NCI-H2196 (cell line): ENCODE data around the gene CCDC85C.

Experiments used
- DNase-seq: peaks from one replicate; lab custom pipeline; 2025; ENCODE audit not compliant: unreplicated experiment; lab: John Stamatoyannopoulos, UW

Gene CCDC85C

DNA sequence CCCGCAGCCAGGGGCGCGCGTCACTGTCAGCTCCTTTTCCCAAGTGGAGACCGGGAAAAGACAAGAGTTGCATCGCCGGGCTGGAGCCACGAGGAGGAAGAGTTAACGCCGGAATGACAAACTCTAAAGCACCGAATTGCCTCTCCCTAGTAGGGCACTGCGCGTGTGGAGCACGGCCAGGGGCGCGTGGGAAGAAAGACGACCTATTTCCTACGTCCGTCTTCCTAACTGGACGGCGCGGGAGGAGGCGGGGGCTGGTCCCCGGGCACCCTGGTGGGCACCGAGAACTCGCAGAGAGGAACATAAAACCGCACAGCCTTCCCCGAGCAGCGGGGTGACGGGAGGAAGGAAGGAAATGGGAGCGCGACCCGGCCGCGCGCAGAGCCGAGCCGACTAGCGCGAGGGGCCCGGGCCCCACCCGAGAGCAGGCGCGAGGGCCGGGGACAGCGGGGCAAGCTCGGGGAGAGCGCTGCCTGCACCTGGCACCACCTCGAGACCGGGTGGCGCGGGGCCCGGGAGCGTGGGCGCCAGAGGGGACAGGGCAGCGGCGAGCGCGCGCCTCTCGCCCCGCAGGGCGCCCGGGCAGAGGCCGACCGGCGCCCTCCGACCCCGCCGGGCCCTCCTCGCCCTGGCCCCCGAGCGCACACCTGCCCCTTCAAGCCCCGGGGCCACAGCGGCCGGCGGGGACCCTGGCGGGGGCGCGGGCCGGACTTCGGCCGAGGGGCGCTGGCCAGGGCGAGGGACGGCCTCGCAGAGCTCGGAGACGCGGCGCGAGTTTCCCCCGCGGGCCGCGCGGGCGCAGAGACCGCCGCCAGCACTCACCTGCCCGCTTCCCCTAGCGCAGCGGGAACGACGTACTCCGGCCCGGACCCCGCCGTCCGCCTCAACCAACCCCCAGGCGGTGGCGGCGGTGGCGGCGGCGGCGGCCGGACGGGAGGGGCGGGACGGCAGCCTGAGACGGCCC lies 123.8 kb downstream of the CCDC85C start, which contains the start of gene SETD3:
TSS of gene SETD3 (minus strand) at position 954 of the 964 bp plus-strand sequence. CDS start 15,054 bp downstream, outside the sequence.
- DNase-seq = no peak

DNA sequence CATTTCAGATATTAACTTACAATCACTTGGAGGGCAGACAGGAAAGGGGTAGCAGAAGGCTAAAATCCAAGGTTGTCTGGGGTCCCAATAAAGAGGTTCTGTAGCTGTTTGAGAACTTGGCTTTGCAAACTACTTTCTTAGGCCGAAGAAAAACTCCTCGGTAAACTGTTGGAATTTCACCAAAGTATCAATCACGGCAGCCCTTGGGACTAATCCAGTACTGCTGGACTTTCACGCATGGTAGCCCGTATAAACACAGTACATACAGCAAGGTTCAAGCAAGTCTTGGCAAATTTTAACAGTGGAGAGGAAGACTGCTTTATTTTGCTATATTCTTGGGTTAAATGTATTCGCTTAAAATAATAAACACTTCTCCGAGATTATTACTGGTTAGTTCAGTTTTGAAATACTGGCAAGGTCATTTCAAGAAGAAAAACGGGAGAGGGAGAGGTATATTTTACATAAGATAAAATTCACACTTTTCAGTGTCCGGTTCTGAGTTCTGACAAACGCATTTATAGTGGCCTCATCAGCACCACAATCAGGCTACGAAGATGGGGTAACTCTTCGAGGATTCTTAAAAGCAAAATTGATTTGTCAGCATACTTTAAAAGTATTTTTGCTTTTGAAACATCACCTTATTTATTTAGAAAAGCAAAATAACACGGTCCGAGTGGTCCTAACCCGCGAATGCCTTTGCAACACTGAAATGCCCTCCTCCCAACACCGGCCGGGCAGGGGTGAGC lies 124.7 kb downstream of the CCDC85C start:
- no peak for DNase-seq

DNA sequence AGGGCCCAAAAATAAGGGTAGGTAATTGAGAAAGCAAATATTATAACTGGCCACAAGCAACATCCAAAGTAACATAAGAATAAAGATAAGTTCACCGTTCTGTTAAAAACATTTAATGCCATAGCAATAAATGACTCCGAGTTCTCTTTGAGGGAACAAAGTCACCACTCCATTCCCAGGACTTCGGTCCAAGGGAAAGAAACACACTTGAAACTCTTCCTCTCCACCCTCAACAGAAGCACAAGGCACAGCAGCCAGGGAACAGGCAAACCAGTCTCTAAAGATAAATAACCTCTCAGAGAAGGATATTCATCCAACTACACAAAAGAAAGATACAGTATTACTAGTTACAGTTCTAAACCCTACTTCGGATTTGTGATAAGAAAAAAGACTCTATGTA lies 125.9 kb downstream of the CCDC85C start:
- DNase-seq = no peak

DNA sequence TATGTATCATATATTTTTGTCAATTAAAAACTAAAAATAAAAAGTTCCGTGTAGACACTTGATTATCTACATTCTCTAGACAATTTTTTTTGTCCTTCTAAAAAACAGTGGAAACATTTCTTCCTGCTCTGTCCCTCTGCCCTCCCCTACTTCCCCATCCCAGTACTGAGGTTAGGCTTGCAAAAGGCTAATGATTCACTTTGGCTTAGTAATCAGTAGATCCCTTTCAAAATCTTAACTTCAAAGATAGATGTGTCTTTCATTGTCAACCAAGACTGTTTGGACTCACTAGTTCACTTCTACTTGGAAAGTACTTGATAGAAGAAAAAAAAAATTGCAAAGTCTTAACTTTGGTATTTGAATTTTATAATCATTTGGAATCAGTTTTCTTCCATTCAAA lies 127.1 kb downstream of the CCDC85C start:
- DNase-seq = no peak

DNA sequence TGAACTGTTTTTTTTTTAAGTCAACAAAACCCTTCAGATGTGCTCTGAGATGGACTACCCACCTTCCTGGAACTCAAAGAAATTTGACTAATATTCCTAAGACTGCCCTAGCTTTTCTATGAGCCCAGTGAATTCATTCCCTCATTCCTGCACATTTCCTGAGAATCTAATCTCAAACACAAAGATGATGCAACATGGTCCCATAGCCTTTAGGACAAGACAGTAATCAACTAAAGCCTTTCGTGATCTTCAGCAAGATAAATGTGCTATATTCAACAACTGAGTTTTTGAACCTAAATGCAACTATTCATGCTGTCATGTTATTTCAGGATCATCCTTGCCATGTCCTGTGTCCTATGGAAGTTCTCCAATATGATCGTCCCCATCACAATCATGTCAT lies 128.3 kb downstream of the CCDC85C start:
- no peak for DNase-seq

DNA sequence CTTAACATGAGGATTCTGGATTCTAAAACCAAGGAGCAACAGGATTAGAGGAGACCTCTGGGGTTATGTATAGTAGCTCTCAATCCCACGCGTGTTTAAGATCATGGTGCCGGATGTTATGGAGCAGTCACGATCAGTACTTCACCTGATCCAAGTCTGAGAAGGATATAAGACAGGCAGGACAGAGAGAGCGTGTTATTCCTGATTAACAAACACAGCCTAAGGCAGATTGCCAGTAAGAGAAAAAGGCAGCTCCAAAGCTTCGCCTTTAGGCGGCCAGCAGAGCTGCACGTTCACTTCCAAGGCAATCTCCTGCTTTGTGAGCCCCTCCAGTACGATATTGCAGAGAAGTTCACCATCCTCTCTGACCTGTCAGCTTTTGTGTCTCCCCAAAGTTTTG lies 128.8 kb downstream of the CCDC85C start:
- DNase-seq = no peak

DNA sequence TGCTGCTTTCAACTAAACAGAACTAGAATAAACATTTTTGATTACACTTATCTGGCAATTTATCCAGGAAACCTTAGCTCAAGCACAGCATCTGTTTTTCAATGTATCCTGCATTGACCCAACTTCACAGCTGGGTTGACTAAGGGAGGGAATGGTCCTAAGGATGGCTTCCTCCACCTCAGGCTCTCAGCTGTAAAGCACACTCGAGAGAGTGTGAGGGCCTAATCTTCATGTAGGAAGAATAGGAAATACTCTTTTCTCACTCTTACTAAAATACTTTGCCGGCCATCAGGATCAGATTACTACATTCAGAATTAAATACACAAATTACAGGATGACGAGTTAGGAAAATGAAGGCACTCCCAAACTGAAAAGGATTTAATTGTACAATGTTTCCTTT lies 130.5 kb downstream of the CCDC85C start:
- no peak for DNase-seq

DNA sequence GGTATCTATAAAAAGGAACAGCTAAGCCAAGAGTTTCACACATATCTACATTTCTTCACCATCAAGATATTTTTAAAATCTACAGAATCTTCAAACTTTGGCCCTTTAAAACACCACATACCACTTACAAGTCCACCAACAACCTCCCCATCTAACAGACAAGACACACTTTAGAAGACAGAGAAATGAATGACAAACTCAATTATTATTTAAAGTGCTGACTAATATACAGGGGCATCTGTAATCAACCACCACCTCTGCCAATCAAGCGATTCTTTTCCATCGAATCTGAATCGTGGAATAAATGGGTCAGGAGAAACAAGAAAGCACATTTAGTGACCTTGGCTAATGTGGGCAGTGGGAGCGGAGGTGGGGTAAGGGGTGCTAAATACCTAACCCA lies 131.1 kb downstream of the CCDC85C start:
- no peak for DNase-seq

DNA sequence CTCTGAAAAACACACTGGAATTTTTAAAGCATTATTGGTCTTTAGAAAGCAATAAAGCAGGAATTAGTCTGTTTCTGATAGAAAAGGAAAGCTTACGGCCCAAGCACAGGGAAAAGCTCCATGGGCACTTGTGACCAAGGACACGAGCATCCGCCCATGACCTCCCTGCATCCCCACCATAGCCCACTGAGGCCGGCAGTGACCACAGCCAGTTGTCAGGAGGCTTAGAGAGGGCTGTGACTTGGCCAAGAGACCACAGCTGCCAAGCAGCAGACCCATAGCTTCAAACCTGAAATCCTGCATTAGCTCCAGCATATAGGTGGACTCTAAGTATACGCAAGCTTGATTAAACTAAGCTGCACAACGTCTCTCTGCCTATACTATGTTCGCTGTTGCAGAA lies 132.3 kb downstream of the CCDC85C start:
- DNase-seq = no peak

DNA sequence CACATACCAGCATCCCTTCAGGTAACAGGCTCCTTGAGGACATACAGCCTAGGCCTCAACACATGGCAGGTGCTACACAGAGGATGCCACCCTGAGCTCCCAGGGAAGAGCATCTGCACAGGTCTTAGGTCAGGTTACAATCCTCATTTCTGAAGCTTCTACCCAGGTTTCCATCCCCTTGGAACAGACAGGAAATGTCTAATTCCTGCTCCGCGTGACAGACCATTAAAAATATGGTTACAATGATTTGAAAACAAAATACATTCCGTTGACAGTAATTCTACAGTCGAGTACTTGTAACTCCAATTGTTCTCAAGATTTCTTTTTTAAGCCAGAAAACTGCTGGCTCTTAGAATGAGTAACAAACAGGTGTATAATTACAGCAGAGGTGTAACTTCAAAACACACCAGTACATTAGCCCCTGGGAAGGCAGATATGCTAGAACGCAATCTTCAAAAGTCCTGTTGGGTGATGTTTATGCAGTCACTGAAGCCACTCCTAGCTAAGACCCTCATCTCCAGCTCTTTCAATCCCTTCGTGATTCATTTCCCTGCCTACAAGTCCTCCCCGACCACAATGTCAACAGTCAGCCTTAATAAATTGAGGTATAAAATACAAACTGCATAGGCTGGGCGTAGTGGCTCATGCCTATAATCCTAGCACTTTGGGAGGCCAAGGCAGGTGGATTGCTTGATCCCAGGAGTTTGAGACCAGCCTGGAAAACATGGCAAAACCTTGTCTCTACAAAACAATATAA lies 135.0 kb downstream of the CCDC85C start:
- no peak for DNase-seq

DNA sequence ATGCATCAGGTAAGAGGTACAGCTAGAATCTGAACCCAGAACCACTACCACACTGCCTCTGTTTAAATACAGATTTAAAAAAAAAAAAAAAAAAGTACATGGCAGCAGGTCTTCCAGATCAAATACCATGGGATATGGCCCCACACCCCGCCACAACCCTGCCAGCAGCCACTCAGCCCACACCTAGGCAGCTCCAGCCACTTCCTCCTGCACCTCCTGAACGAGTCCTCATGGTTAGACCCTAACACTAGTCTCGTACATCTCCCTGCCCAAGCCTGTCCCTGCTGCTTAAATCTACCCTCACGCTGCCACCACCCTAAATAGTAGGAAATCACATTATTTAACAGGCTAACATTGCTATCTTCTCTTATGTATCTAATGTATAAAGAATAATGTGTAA lies 135.9 kb downstream of the CCDC85C start:
- no peak for DNase-seq

DNA sequence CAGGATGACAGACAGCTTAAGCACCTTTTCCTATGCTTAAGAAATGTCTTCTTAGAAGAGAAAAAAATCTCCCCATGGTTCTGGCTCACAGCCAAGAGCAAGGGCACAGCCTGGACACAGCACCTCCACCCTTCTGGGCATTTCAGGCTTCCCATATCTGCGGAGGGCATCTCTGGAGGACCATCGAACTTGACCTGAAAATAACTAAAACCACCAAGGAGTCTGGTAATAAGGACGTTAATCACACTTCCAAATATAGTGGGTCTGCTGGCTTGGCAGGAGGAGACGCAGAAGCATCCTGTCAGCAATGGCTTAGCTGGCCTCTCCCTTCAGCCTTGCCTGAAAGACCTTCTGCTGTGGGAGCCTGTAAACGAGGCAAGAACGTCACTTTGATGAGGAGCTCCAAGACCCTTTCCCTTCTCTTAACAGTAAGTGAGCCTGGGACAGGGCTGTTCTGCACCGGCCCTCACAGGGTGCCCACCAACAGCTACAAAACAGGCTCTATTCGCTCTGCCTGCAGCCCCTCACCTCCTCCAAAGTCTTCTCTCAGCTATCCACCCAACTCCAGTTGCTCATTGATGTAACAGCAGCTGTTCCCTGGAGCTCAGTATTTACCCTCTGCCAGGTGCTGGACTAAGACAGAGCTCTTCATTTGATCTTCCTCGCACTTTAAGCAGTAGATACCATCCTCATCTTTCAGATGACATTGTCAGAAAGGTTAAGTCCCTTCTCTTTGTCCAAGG lies 136.5 kb downstream of the CCDC85C start:
- no peak for DNase-seq

DNA sequence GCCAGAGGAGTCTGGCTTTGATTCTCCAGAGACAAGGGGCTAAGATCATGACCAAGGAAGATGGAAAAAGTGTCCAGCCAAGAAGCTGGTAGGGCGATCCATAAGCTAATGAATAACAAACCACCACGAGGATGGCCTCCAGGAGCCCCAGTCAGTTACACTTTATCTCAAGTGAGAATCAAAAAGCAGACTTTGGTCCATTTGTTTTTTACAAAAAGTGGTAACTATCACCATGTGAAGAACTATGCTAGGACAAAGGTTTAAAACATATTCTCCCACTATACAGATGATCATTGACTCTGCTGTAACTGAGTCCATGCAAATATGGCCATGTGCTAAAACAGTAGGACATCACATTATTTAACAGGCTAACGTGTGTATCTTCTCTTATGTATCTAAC lies 137.2 kb downstream of the CCDC85C start:
- no peak for DNase-seq

DNA sequence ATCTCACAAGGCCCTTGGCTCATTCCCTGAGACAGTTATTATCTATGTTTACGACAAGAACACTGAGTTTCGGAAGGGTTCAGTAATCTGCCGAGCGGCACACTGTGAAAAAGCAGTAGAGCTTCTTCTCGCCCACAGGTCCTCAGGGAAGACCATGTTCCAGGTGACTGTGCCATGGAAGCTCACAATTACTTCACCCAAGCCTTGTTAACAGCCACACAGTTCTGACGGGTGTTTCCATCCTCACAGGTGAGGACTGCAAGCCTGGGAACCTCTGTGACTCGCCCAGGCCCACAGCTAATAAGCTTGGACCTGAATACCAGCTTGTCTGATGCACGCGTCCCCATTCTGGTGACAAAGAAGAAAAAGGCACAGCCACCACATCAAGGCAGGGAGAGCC lies 138.7 kb downstream of the CCDC85C start:
- DNase-seq = no peak

DNA sequence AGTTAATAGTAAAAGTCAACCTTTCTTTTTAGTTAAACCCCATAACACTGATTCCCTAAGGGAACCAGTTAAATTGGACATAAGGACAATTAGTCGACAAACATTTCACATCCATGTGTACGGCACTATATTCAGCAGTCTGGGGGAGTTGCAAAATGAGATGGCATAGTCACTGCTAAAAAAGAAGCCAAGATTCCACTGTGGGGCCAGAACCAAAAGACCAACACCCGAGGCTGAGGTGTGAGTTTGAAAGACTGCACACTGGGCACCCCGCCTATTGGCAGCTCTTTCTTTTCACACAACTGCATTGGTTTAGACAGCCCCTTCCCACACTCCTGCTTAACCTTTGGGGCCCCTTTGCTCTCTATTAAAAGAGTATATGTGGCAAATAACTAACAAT lies 140.0 kb downstream of the CCDC85C start:
- DNase-seq = no peak

DNA sequence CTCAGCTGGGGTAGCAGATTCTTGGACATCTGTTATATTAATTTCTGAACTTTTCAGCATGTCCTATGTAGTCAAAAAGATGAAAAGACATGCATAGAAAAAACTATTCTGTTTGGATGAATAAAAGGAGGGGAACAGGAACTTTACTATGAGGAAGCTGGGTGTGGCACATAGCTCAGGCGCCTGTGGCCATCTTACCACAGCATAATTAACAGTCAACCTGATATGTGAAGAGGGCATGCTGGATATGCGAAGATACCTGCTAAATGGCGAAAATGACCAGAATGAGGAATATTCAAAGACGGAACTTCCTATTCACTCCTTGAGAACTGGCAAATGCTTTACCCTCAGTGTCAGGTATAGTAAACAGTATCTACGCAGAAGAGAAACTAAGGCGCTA lies 141.8 kb downstream of the CCDC85C start:
- no peak for DNase-seq

DNA sequence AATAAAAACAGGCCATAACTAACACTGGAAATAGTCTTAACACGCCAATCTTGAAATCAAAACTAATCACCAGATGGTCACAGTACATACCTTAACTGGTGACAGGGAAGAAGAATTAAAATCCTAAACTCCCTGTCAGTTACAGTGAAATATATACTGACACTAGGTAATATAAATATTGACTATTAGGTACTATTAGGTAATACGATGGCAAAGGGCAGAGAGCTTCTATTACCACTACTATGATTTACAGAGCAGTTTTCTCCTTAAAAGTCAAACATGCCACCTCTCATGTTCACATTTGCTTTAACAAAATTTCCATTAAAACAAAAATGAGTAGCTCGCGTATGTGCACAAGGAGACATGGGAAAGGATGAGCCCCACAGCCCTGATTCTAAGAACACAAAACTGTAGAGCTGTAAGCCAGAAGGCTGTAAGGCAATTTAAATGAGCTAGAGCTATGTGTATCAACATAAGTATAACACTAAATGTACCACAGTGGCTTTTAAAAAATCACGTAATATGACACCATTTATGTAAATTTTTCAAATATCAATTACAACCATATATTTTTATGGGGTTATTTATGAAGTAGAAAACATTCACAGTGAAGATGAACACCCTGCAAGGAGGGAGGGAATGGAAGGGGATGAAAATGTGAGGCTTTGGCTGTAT lies 142.5 kb downstream of the CCDC85C start:
- DNase-seq = no peak

DNA sequence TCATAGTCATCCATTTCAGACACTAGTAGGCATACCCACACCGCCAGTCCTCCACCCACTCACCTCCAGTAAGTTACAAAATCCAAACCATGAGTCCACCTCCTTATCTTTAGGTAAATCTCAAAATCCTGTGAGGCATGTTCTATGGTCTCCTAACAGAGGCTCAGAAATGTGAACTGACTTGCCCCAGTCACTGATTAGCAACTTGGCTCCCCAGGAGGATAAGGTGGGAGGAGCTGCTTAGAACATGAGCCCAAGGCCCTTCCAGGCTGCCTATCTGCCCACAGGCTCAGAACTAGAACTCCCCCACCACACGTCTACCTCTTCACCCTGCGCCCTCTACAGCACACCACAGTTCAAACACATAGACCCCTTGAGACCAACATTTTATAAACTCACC lies 143.2 kb downstream of the CCDC85C start:
- no peak for DNase-seq

DNA sequence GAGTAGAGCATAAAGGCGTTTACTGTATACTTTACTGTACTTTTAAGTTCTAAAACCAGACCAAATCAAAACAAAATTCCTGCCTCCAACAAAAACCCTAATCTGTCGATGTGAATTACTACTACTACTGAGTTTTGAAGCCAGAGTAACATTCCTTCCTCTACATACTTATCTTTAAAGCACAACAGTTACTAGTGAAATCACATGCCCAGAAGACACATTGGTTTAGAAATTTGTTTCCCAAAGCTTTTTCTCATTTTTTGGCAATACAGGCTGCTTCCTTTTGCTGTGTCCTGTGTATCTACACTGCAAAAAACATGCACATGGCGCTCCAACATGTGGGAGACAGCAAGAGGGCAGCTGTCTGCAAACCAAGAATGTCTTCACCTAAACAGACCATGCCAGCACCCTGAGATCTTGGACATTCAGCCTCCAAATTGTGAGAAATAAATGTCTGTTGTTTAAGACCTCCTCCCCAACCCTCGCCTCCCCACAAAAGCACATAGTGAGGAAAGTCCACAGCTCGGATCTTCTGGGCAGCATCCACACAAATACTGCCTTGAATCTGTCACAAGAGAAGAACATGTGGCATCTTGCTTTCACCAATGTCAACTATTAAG lies 144.4 kb downstream of the CCDC85C start:
- DNase-seq = no peak

DNA sequence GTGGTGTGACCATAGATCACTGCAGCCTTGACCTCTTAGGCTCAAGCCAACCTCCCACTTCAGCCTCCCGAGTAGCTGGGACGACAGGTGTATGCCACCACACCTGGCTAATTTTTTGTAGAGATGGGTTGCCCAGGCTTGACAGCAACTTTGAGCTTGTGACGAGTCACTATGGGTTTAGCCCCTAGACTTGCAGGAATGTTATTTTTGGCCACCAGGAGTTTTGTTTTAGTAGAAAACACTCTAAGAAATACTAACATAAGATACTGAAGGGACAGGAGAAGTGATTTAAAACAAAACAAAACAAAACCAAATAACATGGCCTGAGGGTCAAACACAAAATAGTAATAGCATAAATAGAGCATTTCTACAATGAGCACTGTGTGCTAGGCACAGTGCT lies 149.8 kb downstream of the CCDC85C start:
- DNase-seq = no peak
